ENCODE measurements around the gene NMBR. TPM values are rescaled to one million over a fixed set of nuclear protein-coding genes. Genes with fewer than 3 reads are reported as not detected.
"Not testable (repeated sequence)": the region's sequence is repeated elsewhere in the genome, so short reads cannot be mapped to it uniquely, and the experiment has no call there.

NMBR gene
- total RNA-seq, 1 experiment from 2014 or later, result not detected

DNA sequence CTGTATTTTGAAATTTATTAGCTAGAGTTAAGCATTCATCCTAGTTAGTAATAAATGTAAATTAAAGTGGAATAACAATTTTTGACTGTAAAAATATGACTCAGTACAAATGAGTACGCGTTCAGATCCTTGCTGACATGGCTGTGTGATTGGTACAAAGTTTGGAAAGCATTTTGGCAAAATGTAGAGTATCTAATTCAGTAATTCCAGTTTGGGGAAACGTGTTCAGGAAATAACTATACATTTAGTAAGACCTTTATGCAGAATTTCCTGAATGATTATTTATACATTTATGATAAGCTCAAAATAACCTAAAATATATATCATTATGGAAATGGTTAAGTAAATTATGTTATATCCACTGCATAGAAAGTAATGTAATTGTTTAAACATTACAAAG, 8.2 kb upstream of the NMBR start:
- no peak for DNase-seq (ENCODE audit: low read depth)

- DNase-seq (ENCODE audit: low read depth), result no peak
Measured at GRCh38 chr6:142154336-142154735, 7.4 kb upstream of the NMBR start.

GRCh38 chr6:142153196-142153595, 6.3 kb upstream of the NMBR start:
- DNase-seq (ENCODE audit: low read depth), result no peak

- DNase-seq (ENCODE audit: low read depth), result peak; percentile 70
Measured at GRCh38 chr6:142152746-142153145, 5.8 kb upstream of the NMBR start.

- not testable (repeated sequence) for DNase-seq (ENCODE audit: low read depth)
Measured at GRCh38 chr6:142141531-142141930, 5.4 kb downstream of the NMBR start.

DNA sequence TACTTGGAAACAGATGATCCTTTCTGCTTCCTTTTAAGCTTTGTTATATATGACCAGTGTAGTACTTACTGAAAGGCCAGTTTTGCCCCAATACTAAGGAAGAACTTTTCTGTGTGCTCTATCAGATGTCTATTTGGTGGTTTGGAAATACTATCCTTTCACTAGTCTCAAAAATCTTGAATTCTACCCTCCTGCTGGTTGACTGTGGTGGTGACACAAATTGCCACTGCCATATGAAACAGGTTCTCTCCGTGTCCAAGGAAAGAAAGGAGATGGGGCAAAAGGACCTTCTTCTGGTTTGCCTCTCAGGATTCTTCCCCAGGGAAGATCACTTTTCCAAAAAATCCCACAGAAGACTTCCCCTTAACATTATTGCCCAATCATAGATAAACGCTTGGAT, 8.0 kb downstream of the NMBR start:
- no peak for DNase-seq (ENCODE audit: low read depth)

DNA sequence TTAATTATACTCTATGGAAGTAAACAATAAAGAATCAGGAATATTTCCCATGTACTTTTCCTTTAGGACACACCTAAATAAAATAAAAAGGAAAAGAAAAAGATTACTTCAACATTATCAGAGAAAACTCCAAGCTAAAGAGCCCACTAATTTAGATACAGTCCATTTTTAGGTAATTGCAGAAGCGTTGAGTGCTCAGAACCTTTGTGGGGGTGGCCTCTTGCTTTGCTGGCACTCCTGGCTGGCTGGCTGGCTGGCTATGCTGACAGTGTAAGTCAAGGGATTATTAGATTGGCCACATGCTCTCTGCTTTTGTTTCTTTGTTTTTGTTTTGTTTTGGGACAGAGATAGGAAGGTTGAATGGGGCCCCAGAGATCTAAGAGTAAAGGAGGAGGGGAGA, 14.3 kb downstream of the NMBR start, which contains the start of gene GJE1:
Gene GJE1 (plus strand): TSS at position 301 of the 400 bp plus-strand sequence. CDS start 234 bp downstream, outside the sequence.
- DNase-seq (ENCODE audit: low read depth), result no peak

- no peak for DNase-seq (ENCODE audit: low read depth)
Measured at GRCh38 chr6:142130814-142131213, 16.1 kb downstream of the NMBR start.

DNA sequence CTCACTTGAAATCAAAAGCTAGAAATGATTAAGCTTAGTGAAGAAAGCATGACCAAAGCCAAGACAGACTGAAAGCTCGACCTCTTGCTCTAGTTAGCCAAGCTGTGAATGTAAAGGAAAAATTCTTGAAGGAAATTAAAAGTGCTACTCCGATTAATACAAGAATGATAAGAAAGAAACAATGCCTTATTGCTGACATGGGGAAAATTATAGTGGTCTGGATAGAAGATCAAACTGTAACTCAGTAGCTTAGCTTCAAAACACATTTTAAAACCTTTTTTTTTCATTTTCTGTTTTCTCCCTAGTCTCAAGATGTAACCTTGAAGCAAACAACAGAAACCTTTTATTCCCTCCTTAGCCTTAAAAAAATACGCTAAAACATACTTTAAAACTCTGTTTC, 25.6 kb downstream of the NMBR start:
- no peak for DNase-seq (ENCODE audit: low read depth)

GRCh38 chr6:142118925-142119324, 28.0 kb downstream of the NMBR start:
- no peak for DNase-seq (ENCODE audit: low read depth)

DNA sequence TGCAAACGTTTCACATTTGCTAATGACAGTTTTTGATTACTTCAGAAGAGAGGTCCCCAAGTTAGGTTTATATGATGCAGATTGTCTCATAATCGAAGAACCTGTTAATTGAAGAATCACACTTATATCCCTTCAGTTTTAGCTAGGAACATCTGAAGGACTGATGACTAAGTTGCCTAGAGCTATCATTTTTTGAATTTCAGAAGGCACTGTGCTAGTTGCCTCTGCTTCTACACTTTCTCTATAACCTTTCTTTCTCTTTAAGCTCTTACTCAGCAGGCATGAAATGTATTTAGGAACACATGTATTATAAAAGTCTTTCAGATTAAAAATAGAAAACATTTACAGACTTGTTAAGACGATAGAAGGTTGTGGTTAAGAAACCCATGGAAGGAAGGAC, 28.6 kb downstream of the NMBR start:
- DNase-seq (ENCODE audit: low read depth), result peak; percentile 3

- DNase-seq (ENCODE audit: low read depth), result no peak
Measured at GRCh38 chr6:142117366-142117765, 29.6 kb downstream of the NMBR start.

GRCh38 chr6:142112451-142113061, 34.4 kb downstream of the NMBR start:
- DNase-seq (ENCODE audit: low read depth), result peak; percentile 78

- not testable (repeated sequence) for DNase-seq (ENCODE audit: low read depth)
Measured at GRCh38 chr6:142110820-142111219, 36.1 kb downstream of the NMBR start.

DNA sequence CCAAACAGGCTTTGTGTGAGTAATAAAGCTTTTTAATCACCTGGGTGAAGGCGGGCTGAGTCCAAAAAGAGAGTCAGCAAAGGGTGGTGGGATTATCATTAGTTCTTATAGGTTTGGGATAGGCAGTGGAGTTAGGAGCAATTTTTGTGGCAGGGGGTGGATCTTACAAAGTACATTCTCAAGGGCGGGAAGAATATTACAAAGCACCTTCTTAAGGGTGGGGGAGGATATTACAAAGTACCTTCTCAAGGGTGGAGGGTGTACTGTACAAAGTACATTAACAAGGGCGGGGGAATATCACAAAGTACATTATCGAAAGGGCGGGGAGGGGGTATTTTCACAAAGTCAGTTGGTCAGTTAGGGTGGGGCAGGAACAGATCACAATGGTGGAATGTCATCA, 42.1 kb downstream of the NMBR start:
- DNase-seq (ENCODE audit: low read depth), result not testable (repeated sequence)

- DNase-seq (ENCODE audit: low read depth), result peak; percentile 54
Measured at GRCh38 chr6:142088858-142089216, 58.1 kb downstream of the NMBR start.

GRCh38 chr6:142087950-142088857, 58.7 kb downstream of the NMBR start:
- no peak for DNase-seq (ENCODE audit: low read depth)

GRCh38 chr6:142079130-142079529, 67.8 kb downstream of the NMBR start:
- DNase-seq (ENCODE audit: low read depth), result no peak

DNA sequence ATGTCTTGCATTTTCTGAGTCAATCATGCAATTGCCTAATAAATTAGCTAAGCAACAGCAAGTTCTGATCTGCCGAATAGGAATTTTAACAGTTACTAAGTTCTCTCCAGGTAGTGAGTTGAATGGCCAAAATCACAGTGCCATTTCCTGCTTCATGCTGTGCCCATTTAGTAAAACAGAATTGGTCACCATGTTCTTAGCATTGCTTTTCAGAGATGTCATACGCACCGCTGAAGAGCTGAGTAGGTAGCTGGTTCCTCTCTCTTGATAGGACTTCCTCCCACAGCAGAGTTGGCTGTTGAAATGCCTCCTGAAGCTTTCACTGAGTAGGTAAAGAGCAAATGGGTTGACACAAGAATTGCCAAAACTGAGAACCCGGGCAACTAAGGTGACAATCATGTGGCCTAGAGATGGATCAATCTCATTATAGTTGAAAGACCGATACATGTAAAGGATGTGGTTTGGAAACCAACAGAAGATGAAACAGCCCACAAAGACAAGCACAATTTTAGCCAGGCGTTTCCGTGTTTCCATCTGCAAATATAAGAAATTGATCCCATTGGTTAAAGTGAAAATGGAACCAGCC, 71.3 kb downstream of the NMBR start:
- DNase-seq (ENCODE audit: low read depth), result no peak

DNA sequence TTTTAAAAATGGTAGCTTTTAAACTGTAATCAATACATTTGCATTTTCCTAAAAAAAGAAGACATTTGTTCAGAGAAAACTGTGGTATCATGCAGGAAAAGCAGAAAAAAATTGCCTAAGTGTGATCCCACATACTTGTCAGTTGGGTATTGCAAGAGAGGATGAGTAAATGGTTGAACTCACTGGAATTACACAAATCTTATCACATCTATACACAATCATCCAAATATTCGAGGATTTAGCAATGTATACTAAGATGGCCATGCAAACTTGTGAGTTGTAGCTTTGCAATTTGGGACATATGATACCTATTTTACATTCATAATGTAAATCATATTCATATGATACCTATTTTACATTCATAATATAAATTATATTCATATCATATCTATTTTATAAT, 72.4 kb downstream of the NMBR start:
- no peak for DNase-seq (ENCODE audit: low read depth)

DNA sequence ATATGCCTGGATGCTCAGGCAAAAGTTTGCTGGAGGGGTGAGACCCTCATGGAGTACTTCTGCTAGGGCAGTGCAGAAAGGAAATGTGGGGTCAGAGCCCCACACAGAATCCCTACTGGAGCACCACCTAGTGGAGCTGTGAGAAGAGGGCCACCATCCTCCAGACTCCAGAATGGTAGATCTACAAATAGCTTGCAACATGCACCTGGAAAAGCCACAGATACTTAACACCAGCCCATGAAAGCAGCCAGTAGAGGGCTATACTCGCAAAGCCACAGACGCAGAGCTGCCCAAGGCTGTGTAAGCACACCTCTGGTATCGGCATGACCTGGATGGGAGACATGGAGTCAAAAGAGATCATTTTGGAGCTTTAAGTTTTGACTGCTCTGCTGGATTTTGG, 74.9 kb downstream of the NMBR start:
- no peak for DNase-seq (ENCODE audit: low read depth)

DNA sequence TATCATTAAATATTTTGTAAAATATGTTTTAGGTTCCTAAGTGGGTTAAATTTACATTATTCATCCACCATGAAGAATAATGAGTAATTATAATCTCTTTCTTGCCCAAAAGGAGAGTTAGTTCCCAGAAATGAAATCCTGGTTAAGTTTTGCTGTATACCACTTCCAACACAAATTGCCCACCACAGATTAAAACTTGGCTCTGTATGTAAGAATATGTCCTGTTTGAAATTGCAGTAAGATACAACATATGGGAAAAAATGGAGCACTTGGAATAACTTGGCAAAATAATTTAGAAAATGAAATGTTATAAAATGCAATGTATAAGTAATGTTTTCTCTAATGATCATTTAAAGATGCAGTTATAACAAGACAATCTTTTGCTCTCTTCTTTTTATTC, 78.5 kb downstream of the NMBR start:
- DNase-seq (ENCODE audit: low read depth), result no peak

DNA sequence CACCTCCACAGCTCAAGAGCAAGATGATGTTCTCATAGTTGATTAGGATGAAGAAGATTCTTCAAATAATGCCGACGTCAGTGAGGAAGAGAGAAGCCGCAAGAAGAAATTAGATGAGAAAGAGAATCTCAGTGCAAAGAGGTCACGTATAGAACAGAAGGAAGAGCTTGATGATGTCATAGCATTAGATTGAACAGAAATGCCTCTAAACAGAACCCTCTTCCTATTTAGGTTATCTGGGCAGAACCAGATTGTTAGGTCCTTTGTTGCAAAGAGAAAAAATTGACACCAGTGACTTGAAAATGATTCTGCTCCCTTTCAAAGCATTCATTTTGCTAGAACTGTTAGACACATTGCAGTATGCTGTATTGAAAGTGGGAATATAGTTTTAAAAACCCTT, 84.1 kb downstream of the NMBR start:
- not testable (repeated sequence) for DNase-seq (ENCODE audit: low read depth)
